Fibroblast of mammary gland (primary cell): ENCODE results near the gene GPR18.
A peak's percentile ranks its signal among the peaks of the same experiment; 100 is the strongest.

Experiments
- DNase-seq: peaks from one replicate; pipeline ENCODE4 v3.0.0-alpha.2; 2010; ENCODE audit warnings: low read depth
- H3K4me3 ChIP-seq: 2 replicates; pipeline ENCODE4 v1.5.1; 2011; ENCODE audit warnings: low read depth, mild to moderate bottlenecking, low read length, moderate library complexity; ENCODE audit not compliant: control insufficient read depth
- CTCF ChIP-seq: conservative IDR thresholded peaks from 2 replicates; pipeline ENCODE4 v1.5.1; 2011; ENCODE audit warnings: low read depth, low read length, inconsistent platforms; ENCODE audit not compliant: control insufficient read depth, insufficient read depth

The GPR18 gene

GRCh38 chr13:99270518-99270917 is 12.3 kb upstream of the GPR18 start:
- DNase-seq = no peak
- H3K4me3 ChIP-seq = no peak overlapping the region
- TF ChIP-seq CTCF = no peak

GRCh38 chr13:99269627-99270241 is 11.6 kb upstream of the GPR18 start:
- TF ChIP-seq CTCF = peak; percentile 80
- no peak overlapping the region for H3K4me3 ChIP-seq
- peak; percentile 77 for DNase-seq

- TF ChIP-seq CTCF = no peak
- no peak overlapping the region for H3K4me3 ChIP-seq
- no peak for DNase-seq
Measured at GRCh38 chr13:99268822-99269221, 10.6 kb upstream of the GPR18 start.

- DNase-seq = no peak
- TF ChIP-seq CTCF = no peak
- H3K4me3 ChIP-seq = no peak overlapping the region
Measured at GRCh38 chr13:99267927-99268326, 9.7 kb upstream of the GPR18 start.

GRCh38 chr13:99266827-99267226 is 8.6 kb upstream of the GPR18 start:
- TF ChIP-seq CTCF = no peak
- H3K4me3 ChIP-seq = no peak overlapping the region
- no peak for DNase-seq

- H3K4me3 ChIP-seq = no peak overlapping the region
- peak; percentile 62 for TF ChIP-seq CTCF
- peak; percentile 69 for DNase-seq
Measured at GRCh38 chr13:99265821-99266426, 7.7 kb upstream of the GPR18 start.
